Measurements from ENCODE around the gene ASCC3. TPM values are rescaled to one million over a fixed set of nuclear protein-coding genes. Genes with fewer than 3 reads are reported as not detected.
"Not testable (repeated sequence)": the region's sequence is repeated elsewhere in the genome, so short reads cannot be mapped to it uniquely, and the experiment has no call there.

Gene ASCC3
- total RNA-seq, 1 experiment from 2014 or later = 40.5 TPM

GRCh38 chr6:100890646-100891045, 9.5 kb upstream of the ASCC3 start:
- H3K27ac ChIP-seq (ENCODE audit: low read depth, low read length) = not testable (repeated sequence)

GRCh38 chr6:100889351-100889750, 8.2 kb upstream of the ASCC3 start:
- H3K27me3 ChIP-seq (ENCODE audit: insufficient read depth, low read length) = no peaks in the 10 kb centered on the region
- H3K4me3 ChIP-seq (replicated peaks in 1 of 2; ENCODE audit: low read depth in 1 of 2, low read length in 2 of 2) = no peak overlapping the region
- H4K20me1 ChIP-seq (ENCODE audit: insufficient read depth) = no peaks in the 10 kb centered on the region
- intact Hi-C loops (cut with micrococcal nuclease) = no loop called here
- no peak overlapping the region for H3K9ac ChIP-seq (ENCODE audit: low read length)
- H3K4me1 ChIP-seq (ENCODE audit: control insufficient read depth in 1 of 2, insufficient read depth in 2 of 2, low read length in 2 of 2) = no peaks in the 10 kb centered on the region
- BruUV-seq (replicated peaks) = no TSS peak
- ChIA-PET RAD21 (ENCODE audit: low non-redundant PET in 1 of 2, low total read pairs in 2 of 2, uncharacterized antibody in 2 of 2, unreplicated experiment in 2 of 2) (no interaction called here), POLR2A (no interaction called here), CTCF (no interaction called here)
- ATAC-seq (no peak), DNase-seq (ENCODE audit: low read depth, low spot score) (no peak)
- no peaks in the 10 kb centered on the region for H3K36me3 ChIP-seq (ENCODE audit: control insufficient read depth in 1 of 2, insufficient read depth in 2 of 2, low read length in 2 of 2)
- no peak overlapping the region for H3K4me2 ChIP-seq (ENCODE audit: low read length)
- H3K79me2 ChIP-seq (ENCODE audit: insufficient read depth, low read length) = no peaks in the 10 kb centered on the region
- no peaks in the 10 kb centered on the region for H3K9me2 ChIP-seq (ENCODE audit: insufficient read depth)
- TF ChIP-seq POLR2A (IDR thresholded peaks at IDR 0.05; ENCODE audit: borderline replicate concordance, extremely low read depth, insufficient read depth, insufficient read length) (no peak), CBX3 (IDR thresholded peaks at IDR 0.05; ENCODE audit: low read depth) (no peak), EGR1 (IDR thresholded peaks at IDR 0.05; ENCODE audit: low read depth) (no peak), ZBTB33 (IDR thresholded peaks at IDR 0.05; ENCODE audit: extremely low read depth, insufficient replicate concordance, low read length) (no peak), ZFX (IDR thresholded peaks at IDR 0.05) (no peak)
- H2AFZ ChIP-seq (ENCODE audit: low read depth, low read length, poor library complexity, severe bottlenecking) = no peak overlapping the region
- H3K27ac ChIP-seq (ENCODE audit: low read depth, low read length) = no peak overlapping the region
- H3K9me3 ChIP-seq (ENCODE audit: control insufficient read depth in 1 of 2, insufficient read depth in 1 of 2, low read depth in 1 of 2, low read length in 2 of 2) = no peaks in the 10 kb centered on the region

More at GRCh38 chr6:100890646-100891045, 9.5 kb upstream of the ASCC3 start:
- H3K36me3 ChIP-seq (ENCODE audit: control insufficient read depth in 1 of 2, insufficient read depth in 2 of 2, low read length in 2 of 2); H3K27me3 ChIP-seq (ENCODE audit: insufficient read depth, low read length); RAD21 ChIA-PET (ENCODE audit: low non-redundant PET in 1 of 2, low total read pairs in 2 of 2, uncharacterized antibody in 2 of 2, unreplicated experiment in 2 of 2); DNase-seq (ENCODE audit: low read depth, low spot score); H3K79me2 ChIP-seq (ENCODE audit: insufficient read depth, low read length); H4K20me1 ChIP-seq (ENCODE audit: insufficient read depth); H3K9me2 ChIP-seq (ENCODE audit: insufficient read depth); H3K9ac ChIP-seq (ENCODE audit: low read length); intact Hi-C loops (cut with micrococcal nuclease); H3K4me1 ChIP-seq (ENCODE audit: control insufficient read depth in 1 of 2, insufficient read depth in 2 of 2, low read length in 2 of 2); BruUV-seq (replicated peaks); H3K4me2 ChIP-seq (ENCODE audit: low read length); H3K9me3 ChIP-seq (ENCODE audit: control insufficient read depth in 1 of 2, insufficient read depth in 1 of 2, low read depth in 1 of 2, low read length in 2 of 2); H2AFZ ChIP-seq (ENCODE audit: low read depth, low read length, poor library complexity, severe bottlenecking); ATAC-seq; H3K4me3 ChIP-seq (replicated peaks in 1 of 2; ENCODE audit: low read depth in 1 of 2, low read length in 2 of 2); POLR2A ChIA-PET; CTCF ChIA-PET: not testable (repeated sequence)

All from HCT116 (cell line).